GM12878 (cell line): Measurements from ENCODE around the gene DNAAF8. TPM values are rescaled to one million over a fixed set of nuclear protein-coding genes. Genes with fewer than 3 reads are reported as not detected.

Experiments used
- ATF7 ChIP-seq: fragments of 450-650 bp; IDR thresholded peaks from 2 replicates; pipeline ENCODE4 v1.6.1; 2016; ENCODE audit warnings: low read depth, mild to moderate bottlenecking
- KDM1A ChIP-seq: fragments of 200-600 bp; sonication (generic); IDR thresholded peaks from 2 replicates; pipeline ENCODE4 v1.6.1; 2016; ENCODE audit warnings: borderline replicate concordance
- NBN ChIP-seq: fragments of 450-650 bp; IDR thresholded peaks from 2 replicates; pipeline ENCODE4 v1.6.1; 2016
- SIN3A ChIP-seq: IDR thresholded peaks from 2 replicates; pipeline ENCODE4 v1.6.1; 2012; ENCODE audit warnings: low read depth, low read length, improper control_type of control experiment
- ZNF384 ChIP-seq: IDR thresholded peaks from 2 replicates; pipeline ENCODE4 v1.6.1; 2012; ENCODE audit warnings: low read depth, mild to moderate bottlenecking, low read length, improper control_type of control experiment, borderline replicate concordance
- polyA plus RNA-seq, 11 experiments: library from polyadenylated mRNA; depleted of rRNA in 4 of 11; unstranded in 6 of 11; stranded (reverse) in 5 of 11; fragments of >200 nt; fragmentation: Nextera tagmentation in 4 of 11; fragmentation: Illumina TruSeq in 1 of 11; extraction: Ambion mirVana in 4 of 11; extraction: Trizol in 1 of 11; gene quantifications; 1 replicate in 1 of 11; 2 replicates in 10 of 11; pipeline versions ENCODE4 v1.2.1 to v1.2.3, GENCODE V29; 2011 to 2016; ENCODE audit warnings: inconsistent platforms in 2 of 11, missing spikeins in 2 of 11, low read depth in 1 of 11
- small RNA-seq: library from RNA; depleted of rRNA; stranded (forward); fragments of <200 nt; gene quantifications from one replicate; pipeline ENCODE3, GENCODE V24; 2014
- total RNA-seq, 4 experiments: library from RNA; depleted of rRNA in 3 of 4; stranded (reverse); fragments of >200 nt in 3 of 4; fragmentation: Illumina TruSeq in 1 of 4; extraction: Trizol in 1 of 4; gene quantifications; 2 replicates each; pipeline versions ENCODE4 v1.2.1 to v1.2.3, GENCODE V29; 2013 to 2021

DNAAF8 gene
- total and polyA plus RNA-seq, 10 of the 15 experiments (the other 5 are each of a cell fraction or from before 2014, with no cell fraction given) = 0.01 to 0.78 (median 0.22) TPM; not detected in 2

DNA sequence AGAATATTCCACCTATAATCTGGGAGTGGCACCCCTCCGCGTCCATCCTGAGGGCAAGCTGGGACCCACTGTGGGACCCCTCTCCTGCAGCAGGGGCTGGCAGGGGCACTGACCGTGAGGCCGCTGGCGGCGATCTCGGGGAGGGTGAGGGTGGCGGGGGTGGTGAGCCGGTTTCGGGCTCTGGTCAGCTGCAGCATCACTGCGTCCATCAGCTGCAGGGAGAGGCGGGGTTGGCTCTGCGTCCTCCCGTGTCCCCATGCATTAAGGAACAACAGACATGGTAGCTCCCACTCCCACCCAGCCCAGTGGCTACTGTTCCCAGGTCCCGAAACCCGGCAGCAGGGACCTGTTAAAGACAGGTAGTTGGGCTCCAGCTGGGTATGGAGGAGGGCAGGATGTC lies 64.1 kb downstream of the DNAAF8 start (continued):
- TF ChIP-seq ATF7 (no peak), KDM1A (no peak), SIN3A (no peak), NBN (no peak), ZNF384 (no peak)
- TF ChIP-seq, all 136 proteins: peak for 0

Small RNA genes within 50 kb of the gene (small RNA-seq; reads per million reads assigned to genes)
- gene RF00017 = not detected

Other genes starting within 250 kb of the DNAAF8 start
Only the 7 nearest of the 14 such genes appear.
- 19.3 and 23.4 TPM in 2 replicates for gene MGRN1, start 109.7 kb upstream of the DNAAF8 start, total RNA-seq (2014; rRNA removed)
- gene MGRN1, start 109.7 kb upstream of the DNAAF8 start, total RNA-seq (2014; rRNA removed; fragmentation: Illumina TruSeq; extraction: Trizol) = 6.4 and 9.4 TPM in 2 replicates
- 77.1 and 86.7 TPM in 2 replicates for gene MGRN1, start 109.7 kb upstream of the DNAAF8 start, total RNA-seq (2021)
- 2.6 and 4.0 TPM in 2 replicates for gene MGRN1, start 109.7 kb upstream of the DNAAF8 start, polyA plus RNA-seq (2011; rRNA removed)
- 7.9 and 12.7 TPM in 2 replicates for gene MGRN1, start 109.7 kb upstream of the DNAAF8 start, polyA plus RNA-seq (2014; fragmentation: Illumina TruSeq; extraction: Trizol)
- under 1 TPM; 0.35 to 0.77 TPM for gene MGRN1, start 109.7 kb upstream of the DNAAF8 start, polyA plus RNA-seq (2014; fragmentation: Nextera tagmentation; extraction: Ambion mirVana)
- gene MGRN1, start 109.7 kb upstream of the DNAAF8 start, polyA plus RNA-seq (2014; rRNA removed) = 24.3 and 32.9 TPM in 2 replicates
- 10 to 100 TPM; 16.6 to 17.7 TPM for gene MGRN1, start 109.7 kb upstream of the DNAAF8 start, polyA plus RNA-seq (2016; fragmentation: Nextera tagmentation; extraction: Ambion mirVana)
- 33.8 and 41.4 TPM in 2 replicates for gene NUDT16L1, start 41.0 kb upstream of the DNAAF8 start, total RNA-seq (2014; rRNA removed)
- gene NUDT16L1, start 41.0 kb upstream of the DNAAF8 start, total RNA-seq (2014; rRNA removed; fragmentation: Illumina TruSeq; extraction: Trizol) = 11.5 and 12.6 TPM in 2 replicates
- 35.0 and 35.2 TPM in 2 replicates for gene NUDT16L1, start 41.0 kb upstream of the DNAAF8 start, total RNA-seq (2021)
- 12.1 and 22.7 TPM in 2 replicates for gene NUDT16L1, start 41.0 kb upstream of the DNAAF8 start, polyA plus RNA-seq (2011; rRNA removed)
- gene NUDT16L1, start 41.0 kb upstream of the DNAAF8 start, polyA plus RNA-seq (2014; fragmentation: Illumina TruSeq; extraction: Trizol) = 3.0 and 10.6 TPM in 2 replicates
- 1 to 10 TPM; 1.4 to 6.4 TPM for gene NUDT16L1, start 41.0 kb upstream of the DNAAF8 start, polyA plus RNA-seq (2014; fragmentation: Nextera tagmentation; extraction: Ambion mirVana)
- gene NUDT16L1, start 41.0 kb upstream of the DNAAF8 start, polyA plus RNA-seq (2014; rRNA removed) = 36.6 and 41.6 TPM in 2 replicates
- 10 to 100 TPM; 63.7 to 77.7 TPM for gene NUDT16L1, start 41.0 kb upstream of the DNAAF8 start, polyA plus RNA-seq (2016; fragmentation: Nextera tagmentation; extraction: Ambion mirVana)
- 11.2 and 14.2 TPM in 2 replicates for gene ANKS3, start 266 bp upstream of the DNAAF8 start, total RNA-seq (2014; rRNA removed)
- gene ANKS3, start 266 bp upstream of the DNAAF8 start, total RNA-seq (2014; rRNA removed; fragmentation: Illumina TruSeq; extraction: Trizol) = 6.7 and 8.2 TPM in 2 replicates
- 12.9 and 13.4 TPM in 2 replicates for gene ANKS3, start 266 bp upstream of the DNAAF8 start, total RNA-seq (2021)
- gene ANKS3, start 266 bp upstream of the DNAAF8 start, polyA plus RNA-seq (2011; rRNA removed) = 7.0 and 9.1 TPM in 2 replicates
- 4.3 and 5.0 TPM in 2 replicates for gene ANKS3, start 266 bp upstream of the DNAAF8 start, polyA plus RNA-seq (2014; fragmentation: Illumina TruSeq; extraction: Trizol)
- gene ANKS3, start 266 bp upstream of the DNAAF8 start, polyA plus RNA-seq (2014; fragmentation: Nextera tagmentation; extraction: Ambion mirVana) = under 1 TPM; 0.29 to 0.52 TPM
- gene ANKS3, start 266 bp upstream of the DNAAF8 start, polyA plus RNA-seq (2014; rRNA removed) = 12.2 and 15.4 TPM in 2 replicates
- 1 to 10 TPM; 7.7 to 8.8 TPM for gene ANKS3, start 266 bp upstream of the DNAAF8 start, polyA plus RNA-seq (2016; fragmentation: Nextera tagmentation; extraction: Ambion mirVana)
- 6.2 and 7.1 TPM in 2 replicates for gene ZNF500, start 32.6 kb downstream of the DNAAF8 start, total RNA-seq (2014; rRNA removed)
- gene ZNF500, start 32.6 kb downstream of the DNAAF8 start, total RNA-seq (2014; rRNA removed; fragmentation: Illumina TruSeq; extraction: Trizol) = 3.5 and 4.2 TPM in 2 replicates
- gene ZNF500, start 32.6 kb downstream of the DNAAF8 start, total RNA-seq (2021) = 9.5 and 13.1 TPM in 2 replicates
- gene ZNF500, start 32.6 kb downstream of the DNAAF8 start, polyA plus RNA-seq (2011; rRNA removed) = 2.5 and 4.9 TPM in 2 replicates
- 1.3 and 3.2 TPM in 2 replicates for gene ZNF500, start 32.6 kb downstream of the DNAAF8 start, polyA plus RNA-seq (2014; fragmentation: Illumina TruSeq; extraction: Trizol)
- gene ZNF500, start 32.6 kb downstream of the DNAAF8 start, polyA plus RNA-seq (2014; fragmentation: Nextera tagmentation; extraction: Ambion mirVana) = 1 to 10 TPM in 1 of 2 experiments, under 1 TPM in 1; 0.99 to 1.0 TPM
- gene ZNF500, start 32.6 kb downstream of the DNAAF8 start, polyA plus RNA-seq (2014; rRNA removed) = 6.4 and 8.2 TPM in 2 replicates
- gene ZNF500, start 32.6 kb downstream of the DNAAF8 start, polyA plus RNA-seq (2016; fragmentation: Nextera tagmentation; extraction: Ambion mirVana) = 1 to 10 TPM; 6.7 to 7.7 TPM
- gene SEPTIN12, start 53.8 kb downstream of the DNAAF8 start, total RNA-seq (2014; rRNA removed) = not detected in 2 replicates
- not detected in 2 replicates for gene SEPTIN12, start 53.8 kb downstream of the DNAAF8 start, total RNA-seq (2014; rRNA removed; fragmentation: Illumina TruSeq; extraction: Trizol)
- gene SEPTIN12, start 53.8 kb downstream of the DNAAF8 start, total RNA-seq (2021) = not detected in 2 replicates
- gene SEPTIN12, start 53.8 kb downstream of the DNAAF8 start, polyA plus RNA-seq (2011; rRNA removed) = not detected in 2 replicates
- not detected in 2 replicates for gene SEPTIN12, start 53.8 kb downstream of the DNAAF8 start, polyA plus RNA-seq (2014; fragmentation: Illumina TruSeq; extraction: Trizol)
- not detected for gene SEPTIN12, start 53.8 kb downstream of the DNAAF8 start, polyA plus RNA-seq (2014; fragmentation: Nextera tagmentation; extraction: Ambion mirVana)
- not detected in 2 replicates for gene SEPTIN12, start 53.8 kb downstream of the DNAAF8 start, polyA plus RNA-seq (2014; rRNA removed)
- not detected for gene SEPTIN12, start 53.8 kb downstream of the DNAAF8 start, polyA plus RNA-seq (2016; fragmentation: Nextera tagmentation; extraction: Ambion mirVana)
- not detected in 2 replicates for gene SMIM22, start 60.8 kb downstream of the DNAAF8 start, total RNA-seq (2014; rRNA removed)
- gene SMIM22, start 60.8 kb downstream of the DNAAF8 start, total RNA-seq (2014; rRNA removed; fragmentation: Illumina TruSeq; extraction: Trizol) = not detected in 2 replicates
- 0.61 TPM in 1 of 2 replicates, not detected in the other for gene SMIM22, start 60.8 kb downstream of the DNAAF8 start, total RNA-seq (2021)
- 0.26 and 0.83 TPM in 2 replicates for gene SMIM22, start 60.8 kb downstream of the DNAAF8 start, polyA plus RNA-seq (2011; rRNA removed)
- gene SMIM22, start 60.8 kb downstream of the DNAAF8 start, polyA plus RNA-seq (2014; fragmentation: Illumina TruSeq; extraction: Trizol) = not detected in 2 replicates
- not detected for gene SMIM22, start 60.8 kb downstream of the DNAAF8 start, polyA plus RNA-seq (2014; fragmentation: Nextera tagmentation; extraction: Ambion mirVana)
- gene SMIM22, start 60.8 kb downstream of the DNAAF8 start, polyA plus RNA-seq (2014; rRNA removed) = not detected in 2 replicates
- gene SMIM22, start 60.8 kb downstream of the DNAAF8 start, polyA plus RNA-seq (2016; fragmentation: Nextera tagmentation; extraction: Ambion mirVana) = not detected
- 11.6 and 15.9 TPM in 2 replicates for gene ROGDI, start 68.1 kb downstream of the DNAAF8 start, total RNA-seq (2014; rRNA removed)
- gene ROGDI, start 68.1 kb downstream of the DNAAF8 start, total RNA-seq (2014; rRNA removed; fragmentation: Illumina TruSeq; extraction: Trizol) = 7.9 and 8.0 TPM in 2 replicates
- 13.7 and 14.7 TPM in 2 replicates for gene ROGDI, start 68.1 kb downstream of the DNAAF8 start, total RNA-seq (2021)
- 8.5 and 12.9 TPM in 2 replicates for gene ROGDI, start 68.1 kb downstream of the DNAAF8 start, polyA plus RNA-seq (2011; rRNA removed)
- 1.9 and 7.6 TPM in 2 replicates for gene ROGDI, start 68.1 kb downstream of the DNAAF8 start, polyA plus RNA-seq (2014; fragmentation: Illumina TruSeq; extraction: Trizol)
- gene ROGDI, start 68.1 kb downstream of the DNAAF8 start, polyA plus RNA-seq (2014; fragmentation: Nextera tagmentation; extraction: Ambion mirVana) = 1 to 10 TPM in 1 of 2 experiments, under 1 TPM in 1; 0.40 to 2.2 TPM
- 21.3 and 22.8 TPM in 2 replicates for gene ROGDI, start 68.1 kb downstream of the DNAAF8 start, polyA plus RNA-seq (2014; rRNA removed)
- gene ROGDI, start 68.1 kb downstream of the DNAAF8 start, polyA plus RNA-seq (2016; fragmentation: Nextera tagmentation; extraction: Ambion mirVana) = 10 to 100 TPM; 23.1 to 23.5 TPM